Measurements from ENCODE around the gene PLAAT2. TPM values are rescaled to one million over a fixed set of nuclear protein-coding genes. Genes with fewer than 3 reads are reported as not detected.
A peak's percentile ranks its signal among the peaks of the same experiment; 100 is the strongest.

The PLAAT2 gene
- total and polyA plus RNA-seq, 2 of the 13 experiments (the other 11 are each of a cell fraction or from before 2014, with no cell fraction given): 0.22 TPM; not detected in 1

- TF ChIP-seq ZBTB2 (CRISPR knock-in tag; IDR thresholded peaks at IDR 0.05; ENCODE audit: low read depth): no peak
- TF ChIP-seq ZNF776 (CRISPR knock-in tag; IDR thresholded peaks at IDR 0.05): no peak
- no peak for TF ChIP-seq MAFK (conservative IDR thresholded peaks at IDR 0.05 in 1 of 2, IDR thresholded peaks at IDR 0.05 in 1 of 2; ENCODE audit: low read length in 2 of 2)
- 0 out of 2 replicates have a peak, but pooled peaks have one; percentile 19 for TF ChIP-seq ZMAT3 (CRISPR knock-in tag; conservative IDR thresholded peaks at IDR 0.05)
- TF ChIP-seq ZNF282 (IDR thresholded peaks at IDR 0.05; ENCODE audit: partially characterized antibody): no peak
- TF ChIP-seq CBX2 (IDR thresholded peaks at IDR 0.05; ENCODE audit: low read depth, low read length): no peak
- no peak for TF ChIP-seq CBX2 (CRISPR knock-in tag; IDR thresholded peaks at IDR 0.05; ENCODE audit: low read depth)
- no peak for TF ChIP-seq ZNF552 (CRISPR knock-in tag; IDR thresholded peaks at IDR 0.05; ENCODE audit: borderline replicate concordance)
- TF ChIP-seq CEBPZ (IDR thresholded peaks at IDR 0.05; ENCODE audit: low read length): no peak
- TF ChIP-seq ZNF713 (CRISPR knock-in tag; IDR thresholded peaks at IDR 0.05): no peak
- TF ChIP-seq ZFP41 (CRISPR knock-in tag; IDR thresholded peaks at IDR 0.05; ENCODE audit: borderline replicate concordance): no peak
- no peak for TF ChIP-seq RFXAP (CRISPR knock-in tag; IDR thresholded peaks at IDR 0.05; ENCODE audit: borderline replicate concordance)
- no peak for TF ChIP-seq ZNF354B (CRISPR knock-in tag; IDR thresholded peaks at IDR 0.05)
- peak; percentile 61; the same call in 1 of the 2 replicates for TF ChIP-seq HNF4A (CRISPR knock-in tag; IDR thresholded peaks at IDR 0.05)
- TF ChIP-seq HOXA5 (CRISPR knock-in tag; IDR thresholded peaks at IDR 0.05): no peak
- TF ChIP-seq ZNF781 (CRISPR knock-in tag; IDR thresholded peaks at IDR 0.05; ENCODE audit: borderline replicate concordance, not compliant biosample characterization): peak; percentile 43
- 0 out of 2 replicates have a peak, but pooled peaks have one; percentile 9 for TF ChIP-seq ZBTB25 (CRISPR knock-in tag; IDR thresholded peaks at IDR 0.05)
- no peak for TF ChIP-seq ATF3 (CRISPR knock-in tag; IDR thresholded peaks at IDR 0.05)
- TF ChIP-seq ZBTB39 (CRISPR knock-in tag; IDR thresholded peaks at IDR 0.05): no peak
- no peak for TF ChIP-seq ZNF547 (CRISPR knock-in tag; IDR thresholded peaks at IDR 0.05)
- no peak for TF ChIP-seq GTF3A (CRISPR knock-in tag; conservative IDR thresholded peaks at IDR 0.05)
These were observed 11.0 kb upstream of the PLAAT2 start (continued) for GRCh38 chr11:63573881-63574855.
